Measurements from ENCODE around the gene CDC42SE2. TPM values are rescaled to one million over a fixed set of nuclear protein-coding genes. Genes with fewer than 3 reads are reported as not detected.

Gene CDC42SE2
- total RNA-seq, 1 donor from 2014 or later, result 27.8 TPM

GRCh38 chr5:131371835-131372234 lies 108.0 kb downstream of the CDC42SE2 start:
- Mint-ChIP-seq H3K27me3 (no peaks in the 10 kb centered on the region), H3K27ac (no peak overlapping the region), H3K4me1 (ENCODE audit: unreplicated experiment) (peaks cover 9% of the 10 kb centered on the region), H3K4me3 (no peak overlapping the region), H3K9me3 (peaks cover 15% of the 10 kb centered on the region), H3K36me3 (peaks cover 16% of the 10 kb centered on the region)
- TF ChIP-seq CTCF (conservative IDR thresholded peaks at IDR 0.05), result no peak
- DNase-seq (ENCODE audit: extremely low spot score, unreplicated experiment), result no peak

GRCh38 chr5:131373265-131373664 lies 109.4 kb downstream of the CDC42SE2 start:
- Mint-ChIP-seq H3K9me3 (peaks cover 8% of the 10 kb centered on the region), H3K36me3 (peaks cover 10% of the 10 kb centered on the region), H3K27ac (no peak overlapping the region), H3K4me3 (no peak overlapping the region), H3K27me3 (no peaks in the 10 kb centered on the region), H3K4me1 (ENCODE audit: unreplicated experiment) (peaks cover 14% of the 10 kb centered on the region)
- no peak for TF ChIP-seq CTCF (conservative IDR thresholded peaks at IDR 0.05)
- no peak for DNase-seq (ENCODE audit: extremely low spot score, unreplicated experiment)

GRCh38 chr5:131375351-131375750 lies 111.5 kb downstream of the CDC42SE2 start:
- Mint-ChIP-seq H3K4me3 (no peak overlapping the region), H3K36me3 (peaks cover 10% of the 10 kb centered on the region), H3K27me3 (no peaks in the 10 kb centered on the region), H3K9me3 (no peaks in the 10 kb centered on the region), H3K4me1 (ENCODE audit: unreplicated experiment) (peaks cover 20% of the 10 kb centered on the region), H3K27ac (no peak overlapping the region)
- DNase-seq (ENCODE audit: extremely low spot score, unreplicated experiment), result no peak
- no peak for TF ChIP-seq CTCF (conservative IDR thresholded peaks at IDR 0.05)

GRCh38 chr5:131377346-131377745 lies 113.5 kb downstream of the CDC42SE2 start:
- H3K36me3 Mint-ChIP-seq, result peaks cover 12% of the 10 kb centered on the region
- no peaks in the 10 kb centered on the region for H3K9me3 Mint-ChIP-seq
- no peaks in the 10 kb centered on the region for H3K27me3 Mint-ChIP-seq
- TF ChIP-seq CTCF (conservative IDR thresholded peaks at IDR 0.05), result no peak
- no peak for DNase-seq (ENCODE audit: extremely low spot score, unreplicated experiment)
- peaks cover 21% of the 10 kb centered on the region for H3K4me1 Mint-ChIP-seq (ENCODE audit: unreplicated experiment)
- H3K4me3 Mint-ChIP-seq, result no peak overlapping the region
- H3K27ac Mint-ChIP-seq, result no peak overlapping the region

GRCh38 chr5:131377785-131378325 lies 114.0 kb downstream of the CDC42SE2 start:
- Mint-ChIP-seq H3K36me3 (peaks cover 12% of the 10 kb centered on the region), H3K9me3 (no peaks in the 10 kb centered on the region), H3K4me1 (ENCODE audit: unreplicated experiment) (peaks cover 21% of the 10 kb centered on the region), H3K27ac (no peak overlapping the region), H3K4me3 (no peak overlapping the region), H3K27me3 (no peaks in the 10 kb centered on the region)
- no peak for DNase-seq (ENCODE audit: extremely low spot score, unreplicated experiment)
- no peak for TF ChIP-seq CTCF (conservative IDR thresholded peaks at IDR 0.05)

All from type B pancreatic cell (in vitro differentiated cells).